Neural crest cell (in vitro differentiated cells): ENCODE data around the gene HTR3D. TPM values are rescaled to one million over a fixed set of nuclear protein-coding genes. Genes with fewer than 3 reads are reported as not detected.
"Not testable (repeated sequence)": the region's sequence is repeated elsewhere in the genome, so short reads cannot be mapped to it uniquely, and the experiment has no call there.

Source experiments
- DNase-seq: peaks from one replicate; pipeline ENCODE4 v3.0.0; 2021; ENCODE audit warnings: low read depth, mixed read lengths, low spot score
- H3K27ac Mint-ChIP-seq: one replicate; pipeline ENCODE4 v1.8.0; 2021; ENCODE audit warnings: mild to moderate bottlenecking, mixed read lengths; ENCODE audit not compliant: unreplicated experiment
- H3K27me3 Mint-ChIP-seq: 2 replicates; pipeline ENCODE4 v1.8.0; 2021; ENCODE audit warnings: low read depth, mild to moderate bottlenecking, mixed read lengths
- H3K36me3 Mint-ChIP-seq: 2 replicates; pipeline ENCODE4 v1.8.0; 2021; ENCODE audit warnings: low read depth, mild to moderate bottlenecking, mixed read lengths
- H3K4me1 Mint-ChIP-seq: 2 replicates; pipeline ENCODE4 v1.8.0; 2021; ENCODE audit warnings: mixed read lengths
- H3K4me3 Mint-ChIP-seq: one replicate; pipeline ENCODE4 v1.8.0; 2021; ENCODE audit warnings: mild to moderate bottlenecking, mixed read lengths
- H3K9me3 Mint-ChIP-seq: 2 replicates; pipeline ENCODE4 v1.8.0; 2021; ENCODE audit warnings: mixed read lengths
- total RNA-seq: library from RNA; stranded (reverse); gene quantifications from 2 replicates; pipeline ENCODE4 v1.2.1, GENCODE V29; 2021
- TF ChIP-seq, protein P1 (sequence below): fragments of 200-600 bp; sonication (generic); conservative IDR thresholded peaks from 2 replicates; pipeline ENCODE4 v1.5.0; 2021; ENCODE audit warnings: antibody characterized with exemption, mild to moderate bottlenecking

Gene HTR3D
- total RNA-seq, 1 donor from 2014 or later = not detected

DNA sequence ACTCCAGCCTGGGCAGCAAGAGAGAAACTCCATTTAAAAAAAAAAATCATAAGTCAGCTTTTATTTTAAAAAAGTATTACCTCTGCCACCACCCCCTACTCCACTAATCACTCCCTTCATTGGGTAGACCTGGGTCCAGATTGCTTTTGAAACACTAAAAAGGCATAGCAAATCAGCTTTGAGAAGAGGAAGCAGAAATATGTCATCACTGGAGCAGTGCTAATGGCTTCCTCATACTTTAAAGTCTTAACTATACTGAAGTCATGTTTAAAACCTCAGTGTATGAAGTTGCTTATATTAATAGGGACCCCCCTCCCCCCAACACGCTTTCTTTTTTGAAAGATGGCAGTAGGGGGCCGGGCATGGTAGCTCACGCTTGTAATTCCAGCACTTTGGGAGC, 1.0 kb upstream of the HTR3D start:
- Mint-ChIP-seq H3K4me1 (no peaks in the 10 kb centered on the region), H3K4me3 (no peak overlapping the region), H3K27me3 (peaks cover 30% of the 10 kb centered on the region), H3K27ac (no peak overlapping the region), H3K36me3 (no peaks in the 10 kb centered on the region), H3K9me3 (no peaks in the 10 kb centered on the region)
- no peak for DNase-seq
- TF ChIP-seq, protein P1, sequence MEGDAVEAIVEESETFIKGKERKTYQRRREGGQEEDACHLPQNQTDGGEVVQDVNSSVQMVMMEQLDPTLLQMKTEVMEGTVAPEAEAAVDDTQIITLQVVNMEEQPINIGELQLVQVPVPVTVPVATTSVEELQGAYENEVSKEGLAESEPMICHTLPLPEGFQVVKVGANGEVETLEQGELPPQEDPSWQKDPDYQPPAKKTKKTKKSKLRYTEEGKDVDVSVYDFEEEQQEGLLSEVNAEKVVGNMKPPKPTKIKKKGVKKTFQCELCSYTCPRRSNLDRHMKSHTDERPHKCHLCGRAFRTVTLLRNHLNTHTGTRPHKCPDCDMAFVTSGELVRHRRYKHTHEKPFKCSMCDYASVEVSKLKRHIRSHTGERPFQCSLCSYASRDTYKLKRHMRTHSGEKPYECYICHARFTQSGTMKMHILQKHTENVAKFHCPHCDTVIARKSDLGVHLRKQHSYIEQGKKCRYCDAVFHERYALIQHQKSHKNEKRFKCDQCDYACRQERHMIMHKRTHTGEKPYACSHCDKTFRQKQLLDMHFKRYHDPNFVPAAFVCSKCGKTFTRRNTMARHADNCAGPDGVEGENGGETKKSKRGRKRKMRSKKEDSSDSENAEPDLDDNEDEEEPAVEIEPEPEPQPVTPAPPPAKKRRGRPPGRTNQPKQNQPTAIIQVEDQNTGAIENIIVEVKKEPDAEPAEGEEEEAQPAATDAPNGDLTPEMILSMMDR = no peak

DNA sequence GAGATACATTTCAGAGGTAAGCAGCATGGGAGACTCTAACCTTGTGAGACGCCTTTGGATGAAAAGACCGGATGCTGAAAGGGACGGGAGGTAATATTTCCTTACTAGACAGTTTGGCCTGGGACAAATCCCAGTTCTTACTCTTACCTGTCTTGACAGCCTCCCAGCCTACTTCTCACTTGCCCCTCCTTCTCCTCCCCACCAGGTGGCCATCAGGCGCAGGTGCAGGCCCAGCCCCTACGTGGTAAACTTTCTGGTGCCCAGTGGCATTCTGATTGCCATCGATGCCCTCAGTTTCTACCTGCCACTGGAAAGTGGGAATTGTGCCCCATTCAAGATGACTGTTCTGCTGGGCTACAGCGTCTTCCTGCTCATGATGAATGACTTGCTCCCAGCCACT, 6.3 kb downstream of the HTR3D start:
- peaks cover 9% of the 10 kb centered on the region for H3K27me3 Mint-ChIP-seq
- no peak for DNase-seq
- no peak overlapping the region for H3K27ac Mint-ChIP-seq
- TF ChIP-seq, protein P1 = no peak
- H3K4me1 Mint-ChIP-seq = no peaks in the 10 kb centered on the region
- H3K4me3 Mint-ChIP-seq = no peak overlapping the region
- no peaks in the 10 kb centered on the region for H3K36me3 Mint-ChIP-seq
- no peaks in the 10 kb centered on the region for H3K9me3 Mint-ChIP-seq

DNA sequence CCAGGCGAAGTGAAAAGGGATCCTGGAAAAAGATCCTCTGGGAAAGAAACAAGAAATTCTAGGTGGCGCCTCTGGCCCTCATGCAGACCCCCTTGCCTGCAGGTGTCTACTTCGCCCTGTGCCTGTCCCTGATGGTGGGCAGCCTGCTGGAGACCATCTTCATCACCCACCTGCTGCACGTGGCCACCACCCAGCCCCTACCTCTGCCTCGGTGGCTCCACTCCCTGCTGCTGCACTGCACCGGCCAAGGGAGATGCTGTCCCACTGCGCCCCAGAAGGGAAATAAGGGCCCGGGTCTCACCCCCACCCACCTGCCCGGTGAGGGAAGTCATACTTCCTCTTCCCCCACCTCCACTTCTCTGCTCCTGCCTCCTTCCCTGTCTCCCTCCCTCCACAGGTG, 6.8 kb downstream of the HTR3D start:
- peak overlapping the region; percentile 35 for H3K27ac Mint-ChIP-seq
- not testable (repeated sequence) for H3K9me3 Mint-ChIP-seq, H3K27me3 Mint-ChIP-seq, H3K36me3 Mint-ChIP-seq, DNase-seq, H3K4me1 Mint-ChIP-seq, H3K4me3 Mint-ChIP-seq

DNA sequence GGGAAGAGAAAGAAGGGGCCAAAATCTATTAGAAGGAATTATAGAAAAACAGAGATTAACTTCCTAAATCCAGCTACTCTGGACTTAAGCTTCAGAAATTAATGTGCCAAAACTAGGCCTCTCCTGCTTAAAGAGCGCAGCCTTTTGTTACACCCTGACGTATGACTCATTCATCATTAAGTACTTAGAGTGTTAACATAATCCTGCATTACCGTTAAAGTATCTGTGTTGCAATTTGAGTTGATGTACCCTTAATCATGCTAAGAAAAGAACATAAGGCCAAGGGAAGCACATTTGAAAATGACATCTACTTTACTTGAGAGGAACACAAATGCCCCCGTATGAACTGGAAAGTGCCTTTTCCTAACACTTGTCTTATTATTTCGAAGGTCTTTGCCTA, 7.9 kb downstream of the HTR3D start:
- Mint-ChIP-seq H3K4me1 (no peaks in the 10 kb centered on the region), H3K36me3 (no peaks in the 10 kb centered on the region), H3K27ac (no peak overlapping the region), H3K27me3 (peaks cover 2% of the 10 kb centered on the region), H3K9me3 (no peaks in the 10 kb centered on the region), H3K4me3 (no peak overlapping the region)
- TF ChIP-seq, protein P1 = no peak
- DNase-seq = no peak

DNA sequence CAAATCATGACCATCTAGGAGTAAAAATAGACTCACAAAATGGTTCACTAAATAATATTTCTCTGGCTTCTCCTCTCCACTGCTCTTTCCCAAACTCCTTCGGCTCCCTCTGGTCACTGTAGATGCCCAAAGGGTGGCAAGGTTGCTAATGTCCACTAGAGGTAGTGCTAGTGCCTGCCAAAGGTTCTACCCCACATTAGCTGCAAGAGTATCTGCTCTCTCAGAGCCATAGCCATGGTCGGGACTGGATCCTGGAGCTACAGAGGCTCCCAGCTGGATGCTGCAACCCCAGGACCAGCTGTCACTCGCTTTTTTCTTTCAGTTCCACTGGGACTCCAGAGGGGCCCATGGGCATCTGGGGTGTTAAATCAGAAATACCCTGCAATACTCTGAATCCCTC, 8.5 kb downstream of the HTR3D start:
- Mint-ChIP-seq H3K4me3 (no peak overlapping the region), H3K4me1 (no peaks in the 10 kb centered on the region), H3K9me3 (no peaks in the 10 kb centered on the region), H3K27ac (no peak overlapping the region), H3K27me3 (peaks cover 2% of the 10 kb centered on the region), H3K36me3 (no peaks in the 10 kb centered on the region)
- TF ChIP-seq, protein P1 = peak; percentile 34
- DNase-seq = no peak

DNA sequence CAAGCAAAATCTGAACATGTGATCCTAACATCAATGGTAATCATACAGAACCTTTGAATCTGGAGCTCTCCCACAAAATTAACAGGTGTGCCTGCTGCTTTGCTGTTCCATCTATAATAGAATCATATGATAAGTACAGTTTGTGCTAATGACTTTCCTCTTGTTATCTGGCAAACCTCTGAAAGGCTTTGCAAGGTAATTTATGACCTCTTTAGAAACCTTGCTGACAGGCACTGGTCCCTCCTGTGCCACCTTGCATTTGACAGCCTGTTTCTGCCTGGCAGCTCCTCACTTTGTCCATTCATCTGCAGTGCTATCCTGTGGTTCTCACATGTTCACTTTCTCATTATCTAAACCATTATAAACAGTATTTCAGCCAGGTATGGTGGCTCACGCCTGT, 11.1 kb downstream of the HTR3D start:
- Mint-ChIP-seq H3K27me3 (no peaks in the 10 kb centered on the region), H3K9me3 (no peaks in the 10 kb centered on the region), H3K36me3 (no peaks in the 10 kb centered on the region), H3K4me1 (no peaks in the 10 kb centered on the region), H3K4me3 (no peak overlapping the region), H3K27ac (no peak overlapping the region)
- DNase-seq = no peak
- TF ChIP-seq, protein P1 = no peak
